Activated naive CD8-positive, alpha-beta T cell (primary cell): Measurements from ENCODE around the gene BIK.
"Not testable (repeated sequence)": the region's sequence is repeated elsewhere in the genome, so short reads cannot be mapped to it uniquely, and the experiment has no call there.

Source experiments
- H3K27ac Mint-ChIP-seq: one replicate; pipeline ENCODE4 v1.8.0; 2021; ENCODE audit warnings: mixed read lengths
- H3K27me3 Mint-ChIP-seq: one replicate; pipeline ENCODE4 v1.8.0; 2021; ENCODE audit warnings: mixed read lengths
- H3K36me3 Mint-ChIP-seq: one replicate; pipeline ENCODE4 v1.8.0; 2021; ENCODE audit warnings: mixed read lengths
- H3K4me1 Mint-ChIP-seq: one replicate; pipeline ENCODE4 v1.8.0; 2021; ENCODE audit warnings: low read depth, mixed read lengths
- H3K4me3 Mint-ChIP-seq: one replicate; pipeline ENCODE4 v1.8.0; 2021; ENCODE audit warnings: mild to moderate bottlenecking, mixed read lengths
- H3K9me3 Mint-ChIP-seq: one replicate; pipeline ENCODE4 v1.8.0; 2021; ENCODE audit warnings: low read depth, mixed read lengths

Gene BIK

GRCh38 chr22:43094551-43094950 lies 16.0 kb upstream of the BIK start:
- H3K9me3 Mint-ChIP-seq: peaks cover 3% of the 10 kb centered on the region
- H3K27me3 Mint-ChIP-seq: no peaks in the 10 kb centered on the region
- no peak overlapping the region for H3K27ac Mint-ChIP-seq
- H3K4me1 Mint-ChIP-seq: peaks cover 4% of the 10 kb centered on the region
- H3K36me3 Mint-ChIP-seq: no peaks in the 10 kb centered on the region
- H3K4me3 Mint-ChIP-seq: no peak overlapping the region

DNA sequence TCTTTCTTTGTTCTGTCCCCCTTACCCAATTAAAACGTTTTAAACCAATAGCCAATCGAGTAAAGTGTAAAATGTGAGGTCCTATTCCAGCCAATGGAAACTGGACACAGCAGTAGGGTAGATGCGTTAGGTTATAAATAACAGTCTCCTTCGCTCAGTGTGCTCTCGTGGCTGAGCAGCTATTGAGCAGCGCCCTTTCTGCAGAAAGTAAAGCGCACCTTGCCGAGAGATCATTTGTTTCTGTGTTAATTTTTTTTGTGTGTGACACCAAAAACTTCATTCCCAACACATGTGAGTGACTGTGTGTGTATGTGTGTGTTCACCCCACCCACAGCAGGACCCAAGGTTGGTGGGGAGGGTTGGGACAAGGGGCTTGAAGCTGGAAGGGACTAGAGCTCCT lies 14.1 kb upstream of the BIK start:
- no peaks in the 10 kb centered on the region for H3K36me3 Mint-ChIP-seq
- H3K4me1 Mint-ChIP-seq: no peaks in the 10 kb centered on the region
- H3K4me3 Mint-ChIP-seq: no peak overlapping the region
- H3K27me3 Mint-ChIP-seq: no peaks in the 10 kb centered on the region
- no peak overlapping the region for H3K27ac Mint-ChIP-seq
- peaks cover 3% of the 10 kb centered on the region for H3K9me3 Mint-ChIP-seq

- Mint-ChIP-seq H3K9me3 (peaks cover 3% of the 10 kb centered on the region), H3K36me3 (no peaks in the 10 kb centered on the region), H3K4me3 (no peak overlapping the region), H3K27me3 (no peaks in the 10 kb centered on the region), H3K4me1 (no peaks in the 10 kb centered on the region), H3K27ac (no peak overlapping the region)
Observed at GRCh38 chr22:43098356-43098755, 12.2 kb upstream of the BIK start.

- Mint-ChIP-seq H3K27me3 (no peaks in the 10 kb centered on the region), H3K36me3 (no peaks in the 10 kb centered on the region), H3K4me1 (peaks cover 5% of the 10 kb centered on the region), H3K9me3 (peaks cover 3% of the 10 kb centered on the region), H3K27ac (no peak overlapping the region), H3K4me3 (no peak overlapping the region)
Observed at GRCh38 chr22:43099095-43099494, 11.5 kb upstream of the BIK start.

- H3K4me1 Mint-ChIP-seq: peaks cover 8% of the 10 kb centered on the region
- no peak overlapping the region for H3K27ac Mint-ChIP-seq
- H3K4me3 Mint-ChIP-seq: no peak overlapping the region
- H3K27me3 Mint-ChIP-seq: no peaks in the 10 kb centered on the region
- no peaks in the 10 kb centered on the region for H3K36me3 Mint-ChIP-seq
- peaks cover 3% of the 10 kb centered on the region for H3K9me3 Mint-ChIP-seq
Observed at GRCh38 chr22:43100225-43100624, 10.3 kb upstream of the BIK start.

DNA sequence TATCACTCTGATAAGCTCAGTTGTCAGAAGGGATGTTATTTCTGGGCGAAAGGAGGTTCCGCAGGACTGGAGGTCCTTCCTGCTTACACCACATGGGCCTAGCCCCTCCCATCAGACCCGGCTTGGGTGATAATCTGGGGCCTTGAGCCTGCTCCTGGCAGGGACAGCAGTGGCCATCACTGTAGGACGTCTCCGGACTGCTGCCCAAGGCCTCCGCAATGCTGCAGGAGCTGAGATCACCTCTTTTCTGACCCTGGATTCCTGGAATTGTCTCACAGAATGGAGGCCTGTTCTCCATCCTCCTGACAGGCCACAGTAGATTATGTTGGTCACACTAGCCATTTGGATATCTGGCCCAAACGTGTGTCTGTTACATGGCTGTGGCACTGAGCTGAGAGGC lies 9.2 kb upstream of the BIK start:
- Mint-ChIP-seq H3K4me1 (peaks cover 8% of the 10 kb centered on the region), H3K9me3 (peaks cover 2% of the 10 kb centered on the region), H3K36me3 (no peaks in the 10 kb centered on the region), H3K27me3 (no peaks in the 10 kb centered on the region), H3K27ac (no peak overlapping the region), H3K4me3 (no peak overlapping the region)

DNA sequence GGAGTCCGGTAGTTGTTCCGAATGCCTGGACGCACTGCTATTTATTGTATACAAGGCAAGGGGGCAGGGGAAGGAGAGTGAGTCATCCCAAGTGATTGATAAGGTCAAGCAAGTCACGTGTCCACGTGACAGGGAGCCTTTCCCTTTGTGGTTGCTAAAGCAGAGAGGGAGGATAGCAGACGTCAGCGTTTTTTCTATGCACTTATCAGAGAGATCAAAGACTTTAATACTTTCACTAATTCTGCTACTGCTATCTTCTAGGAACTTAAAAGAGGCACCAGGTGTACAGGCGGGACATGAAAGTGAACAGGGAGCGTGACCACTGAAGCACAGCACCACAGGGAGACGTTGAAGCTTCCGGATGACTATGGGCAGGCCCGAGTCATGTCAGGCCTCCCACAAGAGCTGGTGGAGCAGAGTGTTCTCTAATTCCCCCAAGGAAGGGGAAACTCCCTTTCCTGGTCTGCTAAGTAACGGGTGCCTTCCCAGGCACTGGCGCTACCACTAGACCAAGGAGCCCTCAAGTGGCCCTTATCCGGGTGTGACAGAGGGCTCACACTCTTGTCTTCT lies 6.4 kb upstream of the BIK start:
- not testable (repeated sequence) for H3K27ac Mint-ChIP-seq, H3K9me3 Mint-ChIP-seq, H3K4me3 Mint-ChIP-seq, H3K27me3 Mint-ChIP-seq, H3K36me3 Mint-ChIP-seq, H3K4me1 Mint-ChIP-seq

GRCh38 chr22:43104950-43105349 lies 5.6 kb upstream of the BIK start:
- H3K27ac Mint-ChIP-seq, H3K4me3 Mint-ChIP-seq, H3K36me3 Mint-ChIP-seq, H3K9me3 Mint-ChIP-seq, H3K4me1 Mint-ChIP-seq, H3K27me3 Mint-ChIP-seq: not testable (repeated sequence)

DNA sequence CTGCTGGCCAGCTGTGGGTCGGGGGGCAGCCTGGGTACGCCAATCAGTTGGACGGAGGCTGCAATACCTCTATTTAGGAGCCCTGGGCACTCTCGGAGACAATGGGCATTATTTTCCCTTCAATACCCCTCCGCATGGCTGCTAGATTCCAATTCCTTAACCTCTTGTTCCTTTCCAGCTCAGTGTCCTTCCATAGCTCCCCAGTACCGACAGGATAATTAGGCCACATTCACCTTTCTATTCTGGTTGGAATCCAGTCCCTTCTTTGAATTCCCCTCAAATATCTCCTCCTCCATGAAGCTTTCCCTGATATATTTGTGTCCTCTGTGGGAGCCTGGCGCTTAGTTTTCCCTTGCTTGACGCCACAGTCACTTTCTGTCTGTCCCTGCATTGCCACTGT lies 4.2 kb upstream of the BIK start:
- peaks cover 10% of the 10 kb centered on the region for H3K4me1 Mint-ChIP-seq
- no peak overlapping the region for H3K4me3 Mint-ChIP-seq
- H3K27me3 Mint-ChIP-seq: no peaks in the 10 kb centered on the region
- no peaks in the 10 kb centered on the region for H3K36me3 Mint-ChIP-seq
- H3K27ac Mint-ChIP-seq: no peak overlapping the region
- no peaks in the 10 kb centered on the region for H3K9me3 Mint-ChIP-seq

- no peaks in the 10 kb centered on the region for H3K27me3 Mint-ChIP-seq
- H3K27ac Mint-ChIP-seq: no peak overlapping the region
- no peaks in the 10 kb centered on the region for H3K9me3 Mint-ChIP-seq
- no peaks in the 10 kb centered on the region for H3K36me3 Mint-ChIP-seq
- peak overlapping the region; percentile 33 for H3K4me3 Mint-ChIP-seq
- peaks cover 5% of the 10 kb centered on the region for H3K4me1 Mint-ChIP-seq
Observed at GRCh38 chr22:43109511-43109910, 1.0 kb upstream of the BIK start.

DNA sequence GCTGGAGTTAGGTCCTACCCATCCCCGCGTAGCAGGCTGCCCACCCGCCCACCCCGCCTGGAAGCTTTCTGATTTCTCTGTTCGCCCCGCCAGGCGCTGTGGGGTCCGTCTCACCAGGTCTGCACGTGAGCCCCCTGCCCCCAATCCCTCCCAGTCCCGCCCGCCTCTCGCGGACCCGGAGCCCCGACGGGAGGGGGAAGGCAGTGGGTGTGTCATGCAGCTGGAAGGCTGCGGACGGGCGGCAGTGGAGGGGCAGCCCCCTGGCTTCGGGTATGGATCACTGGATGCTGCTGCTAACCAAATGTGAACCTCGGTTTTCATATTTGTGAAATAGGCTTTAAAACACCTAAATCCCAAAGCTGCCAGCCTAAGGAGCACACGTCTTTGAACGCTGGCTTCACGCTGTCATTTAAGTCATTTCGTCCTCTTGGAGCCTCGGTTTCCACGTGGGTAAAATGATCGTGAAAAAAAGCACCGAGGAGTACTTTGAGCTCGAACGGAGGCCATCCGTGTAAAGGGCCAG lies 568 bp upstream of the BIK start:
- Mint-ChIP-seq H3K36me3 (no peaks in the 10 kb centered on the region), H3K27me3 (no peaks in the 10 kb centered on the region), H3K9me3 (no peaks in the 10 kb centered on the region), H3K27ac (no peak overlapping the region), H3K4me1 (peaks cover 5% of the 10 kb centered on the region), H3K4me3 (peak overlapping the region; percentile 86)

DNA sequence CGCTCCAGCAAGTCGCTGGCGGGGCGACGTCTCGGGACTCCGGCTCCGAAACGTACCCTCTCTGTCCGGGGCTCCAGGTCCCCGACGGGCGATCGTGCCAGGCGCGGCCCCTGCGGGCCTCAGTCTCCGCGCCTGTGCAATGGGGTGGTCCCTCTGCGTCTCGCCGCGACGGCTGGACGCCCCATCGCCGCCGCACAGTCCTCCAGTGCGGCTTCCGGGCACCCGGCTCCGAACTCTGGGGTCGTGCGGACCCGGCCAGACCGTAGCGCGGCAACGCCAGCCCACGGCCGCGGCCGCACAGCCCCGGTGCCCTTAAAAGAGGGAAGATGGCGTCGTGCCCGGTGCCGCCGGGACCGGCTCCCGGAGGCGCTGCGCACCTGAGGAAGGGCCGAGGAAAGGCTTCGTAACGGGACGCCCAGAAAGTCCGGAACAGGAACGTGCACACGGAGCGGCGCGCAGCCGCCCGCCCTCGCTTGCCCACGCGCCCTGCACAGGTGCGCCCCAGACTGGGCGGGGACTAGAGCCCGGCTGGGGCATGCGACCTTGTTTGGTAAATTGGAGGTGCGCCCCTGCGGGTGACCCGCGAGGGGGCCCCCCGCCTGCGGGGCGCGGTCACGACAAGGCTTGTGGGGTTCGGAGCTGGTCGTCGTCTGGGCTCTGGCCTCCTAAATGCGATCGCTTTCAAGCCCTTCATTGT lies 525 bp downstream of the BIK start:
- H3K27me3 Mint-ChIP-seq: no peaks in the 10 kb centered on the region

GRCh38 chr22:43113526-43114251 lies 3.1 kb downstream of the BIK start:
- no peaks in the 10 kb centered on the region for H3K36me3 Mint-ChIP-seq
- H3K9me3 Mint-ChIP-seq: no peaks in the 10 kb centered on the region
- H3K4me3 Mint-ChIP-seq: no peak overlapping the region
- peaks cover 5% of the 10 kb centered on the region for H3K4me1 Mint-ChIP-seq
- H3K27ac Mint-ChIP-seq: no peak overlapping the region
- H3K27me3 Mint-ChIP-seq: no peaks in the 10 kb centered on the region

More for the DNA sequence above, 525 bp downstream of the BIK start:
- H3K9me3 Mint-ChIP-seq: no peaks in the 10 kb centered on the region
- H3K4me1 Mint-ChIP-seq: peaks cover 5% of the 10 kb centered on the region
- H3K27ac Mint-ChIP-seq: no peak overlapping the region
- H3K36me3 Mint-ChIP-seq: no peaks in the 10 kb centered on the region
- H3K4me3 Mint-ChIP-seq: peak overlapping the region; percentile 78

DNA sequence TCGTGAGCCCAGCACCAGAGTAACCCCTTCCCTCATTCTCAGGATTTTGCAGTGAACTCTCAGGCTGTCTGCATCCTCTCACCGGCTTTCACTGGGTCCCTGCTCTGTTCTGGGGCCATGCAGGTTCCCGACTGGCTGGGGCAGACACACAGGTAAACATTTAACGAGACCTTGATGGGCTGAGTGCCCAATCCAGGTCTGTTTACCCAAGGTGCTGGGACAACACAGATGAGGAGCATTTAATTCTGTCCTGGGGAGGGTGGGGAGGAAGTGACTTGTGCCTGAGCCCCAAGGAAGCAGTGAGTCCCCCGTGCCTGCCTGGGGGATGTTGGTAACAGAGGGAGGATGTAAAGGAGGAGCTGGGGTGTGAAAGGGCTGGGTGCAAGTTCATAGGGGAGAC lies 4.4 kb downstream of the BIK start:
- no peaks in the 10 kb centered on the region for H3K9me3 Mint-ChIP-seq
- no peaks in the 10 kb centered on the region for H3K36me3 Mint-ChIP-seq
- peaks cover 5% of the 10 kb centered on the region for H3K4me1 Mint-ChIP-seq
- no peaks in the 10 kb centered on the region for H3K27me3 Mint-ChIP-seq
- no peak overlapping the region for H3K27ac Mint-ChIP-seq
- no peak overlapping the region for H3K4me3 Mint-ChIP-seq

DNA sequence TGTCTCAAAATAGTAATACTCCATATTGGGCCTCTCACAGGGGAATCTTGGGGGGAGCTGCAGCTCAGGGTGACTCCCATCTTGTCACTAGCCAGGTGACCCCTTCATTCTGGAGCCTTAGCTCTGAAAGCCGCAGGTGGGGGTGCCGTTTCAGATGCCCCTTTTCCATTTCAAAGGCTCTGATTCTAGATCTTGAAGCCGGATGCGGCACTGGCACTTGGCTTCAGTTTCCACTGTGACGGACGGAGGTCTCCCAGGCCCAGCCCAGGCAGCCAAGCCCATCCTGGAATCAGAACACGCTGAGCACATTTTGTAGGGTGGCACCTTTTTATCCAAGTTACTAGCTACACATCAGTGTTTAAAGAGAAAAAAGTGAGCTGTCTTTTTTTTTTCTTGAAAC lies 6.4 kb downstream of the BIK start:
- no peaks in the 10 kb centered on the region for H3K27me3 Mint-ChIP-seq
- no peak overlapping the region for H3K4me3 Mint-ChIP-seq
- H3K27ac Mint-ChIP-seq: no peak overlapping the region
- no peaks in the 10 kb centered on the region for H3K36me3 Mint-ChIP-seq
- H3K9me3 Mint-ChIP-seq: no peaks in the 10 kb centered on the region
- H3K4me1 Mint-ChIP-seq: no peaks in the 10 kb centered on the region
